SK-N-SH treated with all-trans-retinoic acid at 6 μM for 48 hours (cell line): ENCODE measurements around the gene ATP5PF.

Experiments used
- ATAC-seq: fragments of 200-7000 bp; cut with Tn5 transposase; 3 replicates; pipeline ENCODE4 v1.9.1; 2020; ENCODE audit warnings: mild to moderate bottlenecking, moderate library complexity
- ARNTL ChIP-seq: fragments of 450-650 bp; formaldehyde crosslinking; IDR thresholded peaks from 2 replicates; pipeline ENCODE4 v1.5.0; 2020; ENCODE audit warnings: low read depth, mild to moderate bottlenecking, moderate library complexity, borderline replicate concordance
- BACH2 ChIP-seq: fragments of 250-450 bp; sonication (Bioruptor Pico); IDR thresholded peaks from 2 replicates; pipeline ENCODE4 v1.9.0; 2021; ENCODE audit warnings: mild to moderate bottlenecking, borderline replicate concordance
- CSDC2 ChIP-seq: fragments of 250-450 bp; sonication (Bioruptor Pico); IDR thresholded peaks from 2 replicates; pipeline ENCODE4 v1.5.0; 2020; ENCODE audit warnings: mild to moderate bottlenecking, moderate library complexity
- ESRRG ChIP-seq: fragments of 250-450 bp; sonication (Bioruptor Pico); IDR thresholded peaks from 2 replicates; pipeline ENCODE4 v1.6.1; 2021; ENCODE audit warnings: mild to moderate bottlenecking
- GLIS3 ChIP-seq: fragments of 250-450 bp; sonication (Bioruptor Pico); IDR thresholded peaks from 2 replicates; pipeline ENCODE4 v1.5.0; 2020; ENCODE audit warnings: mild to moderate bottlenecking, moderate library complexity
- ISL1 ChIP-seq: fragments of 250-450 bp; sonication (Bioruptor Pico); IDR thresholded peaks from 2 replicates; pipeline ENCODE4 v2.1.2; 2022; ENCODE audit warnings: mild to moderate bottlenecking, moderate library complexity
- OSR1 ChIP-seq: fragments of 250-450 bp; sonication (Bioruptor Pico); IDR thresholded peaks from 2 replicates; pipeline ENCODE4 v1.8.0; 2022; ENCODE audit warnings: moderate library complexity, mild to moderate bottlenecking, inconsistent platforms
- PATZ1 ChIP-seq: fragments of 250-450 bp; sonication (Bioruptor Pico); IDR thresholded peaks from 2 replicates; pipeline ENCODE4 v1.8.0; 2020; ENCODE audit warnings: mild to moderate bottlenecking, moderate library complexity, borderline replicate concordance
- PPARA ChIP-seq: fragments of 250-450 bp; sonication (Bioruptor Pico); IDR thresholded peaks from 2 replicates; pipeline ENCODE4 v1.5.0; 2020; ENCODE audit warnings: mild to moderate bottlenecking, borderline replicate concordance
- RARB ChIP-seq: fragments of 250-450 bp; sonication (Bioruptor Pico); IDR thresholded peaks from 2 replicates; pipeline ENCODE4 v1.8.0; 2021; ENCODE audit warnings: mild to moderate bottlenecking, moderate library complexity
- TCF4 ChIP-seq: fragments of 250-450 bp; sonication (Bioruptor Pico); IDR thresholded peaks from 2 replicates; pipeline ENCODE4 v1.8.0; 2021; ENCODE audit warnings: mild to moderate bottlenecking, moderate library complexity, borderline replicate concordance
- TOX ChIP-seq: fragments of 250-450 bp; sonication (Bioruptor Pico); IDR thresholded peaks from 2 replicates; pipeline ENCODE4 v1.8.0; 2021; ENCODE audit warnings: mild to moderate bottlenecking, moderate library complexity, borderline replicate concordance
- TSHZ2 ChIP-seq: fragments of 250-450 bp; sonication (Bioruptor Pico); IDR thresholded peaks from 2 replicates; pipeline ENCODE4 v1.5.0; 2020; ENCODE audit warnings: mild to moderate bottlenecking, moderate library complexity
- ZC3H10 ChIP-seq: fragments of 250-450 bp; sonication (Bioruptor Pico); IDR thresholded peaks from 2 replicates; pipeline ENCODE4 v1.5.1; 2021; ENCODE audit warnings: mild to moderate bottlenecking, moderate library complexity
- ZFP3 ChIP-seq: fragments of 250-450 bp; sonication (Bioruptor Pico); IDR thresholded peaks from 2 replicates; pipeline ENCODE4 v1.5.0; 2020; ENCODE audit warnings: mild to moderate bottlenecking, moderate library complexity
- ZFP30 ChIP-seq: fragments of 450-650 bp; formaldehyde crosslinking; IDR thresholded peaks from 2 replicates; pipeline ENCODE4 v1.5.0; 2022; ENCODE audit warnings: mild to moderate bottlenecking, moderate library complexity
- ZNF565 ChIP-seq: fragments of 450-650 bp; formaldehyde crosslinking; conservative IDR thresholded peaks from 2 replicates; pipeline ENCODE4 v1.5.0; 2020; ENCODE audit warnings: low read depth, mild to moderate bottlenecking, moderate library complexity
- ZNF70 ChIP-seq: fragments of 450-650 bp; formaldehyde crosslinking; IDR thresholded peaks from 2 replicates; pipeline ENCODE4 v1.5.0; 2020; ENCODE audit warnings: mild to moderate bottlenecking, moderate library complexity
- ZNF8 ChIP-seq: fragments of 450-650 bp; formaldehyde crosslinking; IDR thresholded peaks from 2 replicates; pipeline ENCODE4 v1.5.0; 2020; ENCODE audit warnings: mild to moderate bottlenecking, moderate library complexity
- TF ChIP-seq, protein P1 (sequence below): fragments of 250-450 bp; sonication (Bioruptor Pico); IDR thresholded peaks from 2 replicates; pipeline ENCODE4 v1.8.0; 2021; ENCODE audit warnings: low read depth, mild to moderate bottlenecking, moderate library complexity, borderline replicate concordance
- TF ChIP-seq, protein P2 (sequence below): fragments of 250-450 bp; sonication (Bioruptor Pico); IDR thresholded peaks from 2 replicates; pipeline ENCODE4 v1.5.1; 2020; ENCODE audit warnings: low read depth, mild to moderate bottlenecking, moderate library complexity
- TF ChIP-seq, protein P3 (sequence below): fragments of 250-450 bp; sonication (Bioruptor Pico); IDR thresholded peaks from 2 replicates; pipeline ENCODE4 v1.5.1; 2021; ENCODE audit warnings: mild to moderate bottlenecking, moderate library complexity

The ATP5PF gene

DNA sequence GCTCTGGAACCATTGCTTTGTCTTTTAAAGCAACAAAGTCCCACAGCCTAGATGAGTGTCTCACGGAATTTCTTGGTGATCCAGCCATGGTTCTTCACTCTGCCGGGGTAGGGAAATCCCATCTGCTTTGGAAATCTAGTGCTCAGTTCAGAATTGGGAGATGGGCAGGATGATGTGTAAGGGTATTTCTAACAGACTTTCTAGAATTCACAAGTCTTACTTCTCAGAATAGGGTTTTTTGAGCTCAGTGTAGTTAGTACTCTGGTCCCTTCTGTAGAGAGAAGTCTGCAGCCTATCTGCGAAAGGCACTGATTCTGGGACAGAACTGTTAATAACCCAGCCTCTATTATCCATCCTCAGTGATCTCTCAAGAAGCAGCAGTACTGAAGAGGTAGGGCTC is 25.4 kb upstream of the ATP5PF start:
- ATAC-seq: no peak
- no peak for TF ChIP-seq ESRRG
- TF ChIP-seq, all 23 proteins: peak for 0

DNA sequence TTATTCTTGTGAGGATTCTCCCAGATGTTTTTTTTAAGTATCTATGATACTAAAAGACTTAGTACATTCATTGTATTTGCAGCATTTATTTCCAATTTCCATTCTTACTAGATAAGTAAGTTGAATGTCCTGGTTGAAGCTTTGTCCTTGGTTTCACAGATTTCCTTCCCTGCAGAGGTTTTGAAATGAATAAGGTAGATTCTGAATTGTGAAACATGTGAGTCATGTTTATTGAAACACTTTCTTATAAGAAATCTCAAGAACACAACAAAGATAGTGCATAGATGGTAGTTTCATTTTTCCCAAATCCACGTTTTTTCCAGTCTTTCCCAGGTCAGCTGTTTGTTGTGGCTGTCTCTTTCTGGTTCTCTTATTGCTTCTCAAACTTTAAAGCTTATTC is 24.9 kb upstream of the ATP5PF start:
- no peak for ATAC-seq
- no peak for TF ChIP-seq ISL1 (CRISPR knock-in tag)

DNA sequence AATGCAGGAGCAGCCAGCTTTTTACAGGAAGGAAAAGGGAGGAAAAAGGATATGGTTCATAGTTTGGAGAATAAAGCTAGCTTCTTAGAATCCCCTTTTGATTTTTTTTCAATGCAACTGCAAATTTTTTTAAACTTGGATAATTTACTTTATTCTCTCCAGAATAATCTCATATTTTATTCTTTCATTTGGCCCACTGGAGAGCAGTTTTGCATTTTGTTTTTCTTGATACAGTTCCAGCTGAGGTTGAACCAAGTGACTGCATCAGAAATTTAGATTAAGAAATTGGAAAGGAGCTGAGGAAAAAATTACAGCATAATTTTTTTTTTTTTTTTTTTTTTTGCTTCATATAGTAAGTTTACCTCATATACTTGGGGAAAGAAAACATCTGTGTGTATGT is 22.8 kb upstream of the ATP5PF start:
- TF ChIP-seq TCF4 (no peak), RARB (CRISPR knock-in tag) (no peak), ESRRG (no peak), TSHZ2 (CRISPR knock-in tag) (no peak), ZNF70 (CRISPR knock-in tag) (no peak), ZFP30 (CRISPR knock-in tag) (no peak), OSR1 (no peak), ZC3H10 (CRISPR knock-in tag) (no peak), ZNF565 (CRISPR knock-in tag) (no peak), PPARA (CRISPR knock-in tag) (no peak), ARNTL (CRISPR knock-in tag) (no peak), BACH2 (CRISPR knock-in tag) (no peak)
- TF ChIP-seq, protein P1, sequence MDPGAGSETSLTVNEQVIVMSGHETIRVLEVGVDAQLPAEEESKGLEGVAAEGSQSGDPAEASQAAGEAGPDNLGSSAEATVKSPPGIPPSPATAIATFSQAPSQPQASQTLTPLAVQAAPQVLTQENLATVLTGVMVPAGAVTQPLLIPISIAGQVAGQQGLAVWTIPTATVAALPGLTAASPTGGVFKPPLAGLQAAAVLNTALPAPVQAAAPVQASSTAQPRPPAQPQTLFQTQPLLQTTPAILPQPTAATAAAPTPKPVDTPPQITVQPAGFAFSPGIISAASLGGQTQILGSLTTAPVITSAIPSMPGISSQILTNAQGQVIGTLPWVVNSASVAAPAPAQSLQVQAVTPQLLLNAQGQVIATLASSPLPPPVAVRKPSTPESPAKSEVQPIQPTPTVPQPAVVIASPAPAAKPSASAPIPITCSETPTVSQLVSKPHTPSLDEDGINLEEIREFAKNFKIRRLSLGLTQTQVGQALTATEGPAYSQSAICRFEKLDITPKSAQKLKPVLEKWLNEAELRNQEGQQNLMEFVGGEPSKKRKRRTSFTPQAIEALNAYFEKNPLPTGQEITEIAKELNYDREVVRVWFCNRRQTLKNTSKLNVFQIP (CRISPR knock-in tag): no peak
- TF ChIP-seq, protein P2, sequence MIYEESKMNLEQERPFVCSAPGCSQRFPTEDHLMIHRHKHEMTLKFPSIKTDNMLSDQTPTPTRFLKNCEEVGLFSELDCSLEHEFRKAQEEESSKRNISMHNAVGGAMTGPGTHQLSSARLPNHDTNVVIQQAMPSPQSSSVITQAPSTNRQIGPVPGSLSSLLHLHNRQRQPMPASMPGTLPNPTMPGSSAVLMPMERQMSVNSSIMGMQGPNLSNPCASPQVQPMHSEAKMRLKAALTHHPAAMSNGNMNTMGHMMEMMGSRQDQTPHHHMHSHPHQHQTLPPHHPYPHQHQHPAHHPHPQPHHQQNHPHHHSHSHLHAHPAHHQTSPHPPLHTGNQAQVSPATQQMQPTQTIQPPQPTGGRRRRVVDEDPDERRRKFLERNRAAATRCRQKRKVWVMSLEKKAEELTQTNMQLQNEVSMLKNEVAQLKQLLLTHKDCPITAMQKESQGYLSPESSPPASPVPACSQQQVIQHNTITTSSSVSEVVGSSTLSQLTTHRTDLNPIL: no peak
- no peak for ATAC-seq

- ATAC-seq: no peak
- no peak for TF ChIP-seq ZC3H10 (CRISPR knock-in tag)
- TF ChIP-seq GLIS3 (CRISPR knock-in tag): no peak
- TF ChIP-seq TSHZ2 (CRISPR knock-in tag): no peak
- TF ChIP-seq RARB (CRISPR knock-in tag): no peak
- no peak for TF ChIP-seq PATZ1
- no peak for TF ChIP-seq ARNTL (CRISPR knock-in tag)
- no peak for TF ChIP-seq TCF4
- TF ChIP-seq, protein P3, sequence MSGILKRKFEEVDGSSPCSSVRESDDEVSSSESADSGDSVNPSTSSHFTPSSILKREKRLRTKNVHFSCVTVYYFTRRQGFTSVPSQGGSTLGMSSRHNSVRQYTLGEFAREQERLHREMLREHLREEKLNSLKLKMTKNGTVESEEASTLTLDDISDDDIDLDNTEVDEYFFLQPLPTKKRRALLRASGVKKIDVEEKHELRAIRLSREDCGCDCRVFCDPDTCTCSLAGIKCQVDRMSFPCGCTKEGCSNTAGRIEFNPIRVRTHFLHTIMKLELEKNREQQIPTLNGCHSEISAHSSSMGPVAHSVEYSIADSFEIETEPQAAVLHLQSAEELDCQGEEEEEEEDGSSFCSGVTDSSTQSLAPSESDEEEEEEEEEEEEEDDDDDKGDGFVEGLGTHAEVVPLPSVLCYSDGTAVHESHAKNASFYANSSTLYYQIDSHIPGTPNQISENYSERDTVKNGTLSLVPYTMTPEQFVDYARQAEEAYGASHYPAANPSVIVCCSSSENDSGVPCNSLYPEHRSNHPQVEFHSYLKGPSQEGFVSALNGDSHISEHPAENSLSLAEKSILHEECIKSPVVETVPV: no peak
- no peak for TF ChIP-seq OSR1
- no peak for TF ChIP-seq ZNF70 (CRISPR knock-in tag)
- no peak for TF ChIP-seq ZFP3 (CRISPR knock-in tag)
- no peak for TF ChIP-seq ZNF565 (CRISPR knock-in tag)
- TF ChIP-seq TOX: no peak
- TF ChIP-seq BACH2 (CRISPR knock-in tag): no peak
- TF ChIP-seq ISL1 (CRISPR knock-in tag): no peak
- TF ChIP-seq PPARA (CRISPR knock-in tag): no peak
- no peak for TF ChIP-seq ZNF8 (CRISPR knock-in tag)
- TF ChIP-seq, protein P2: no peak
- no peak for TF ChIP-seq CSDC2 (CRISPR knock-in tag)
Observed at GRCh38 chr21:25756190-25756932, 21.7 kb upstream of the ATP5PF start.
